HL-60 (cell line): ENCODE results near the gene GFAP.

Experiments used
- DNase-seq, 2 experiments: peaks; one replicate each; pipeline ENCODE4 v3.0.0-alpha.2; 2010 to 2020; ENCODE audit warnings: low read depth in 1 of 2, low spot score in 1 of 2
- H3K27ac ChIP-seq: fragments of 250-450 bp; sonication (Bioruptor Pico); replicated peaks from 2 replicates; pipeline ENCODE4 v1.5.1; 2020; ENCODE audit warnings: mild to moderate bottlenecking, moderate library complexity
- H3K27me3 ChIP-seq: fragments of 250-450 bp; sonication (Bioruptor Pico); 2 replicates; pipeline ENCODE4 v1.5.1; 2021; ENCODE audit warnings: mild to moderate bottlenecking, moderate library complexity; ENCODE audit not compliant: insufficient read depth, poor library complexity, severe bottlenecking
- H3K4me3 ChIP-seq: replicated peaks from 2 replicates; pipeline ENCODE4 v1.5.1; 2011; ENCODE audit warnings: mild to moderate bottlenecking, control low read depth, low read length; ENCODE audit not compliant: insufficient read depth
- CTCF ChIP-seq: IDR thresholded peaks from one replicate; pipeline ENCODE4 v1.5.1; 2011; ENCODE audit warnings: low read length, control low read depth, inconsistent platforms; ENCODE audit not compliant: insufficient read depth
- GABPA ChIP-seq: IDR thresholded peaks from 2 replicates; pipeline ENCODE4 v1.6.1; 2012; ENCODE audit warnings: low read depth
- POLR2AphosphoS5 ChIP-seq: IDR thresholded peaks from 2 replicates; pipeline ENCODE4 v1.6.1; 2012; ENCODE audit warnings: low read depth
- REST ChIP-seq: IDR thresholded peaks from 2 replicates; pipeline ENCODE4 v1.6.1; 2012; ENCODE audit warnings: low read depth; ENCODE audit not compliant: insufficient replicate concordance
- SPI1 ChIP-seq: IDR thresholded peaks from 2 replicates; pipeline ENCODE4 v1.6.1; 2012; ENCODE audit warnings: low read depth, mild to moderate bottlenecking, borderline replicate concordance

Gene GFAP

GRCh38 chr17:44909681-44910144 lies 5.6 kb downstream of the GFAP start:
- H3K27me3 ChIP-seq = peaks cover 9% of the 10 kb centered on the region
- DNase-seq = no peak
- H3K27ac ChIP-seq = no peak overlapping the region
- no peak overlapping the region for H3K4me3 ChIP-seq
- no peak for TF ChIP-seq CTCF
- TF ChIP-seq GABPA = no peak

- H3K27ac ChIP-seq = no peak overlapping the region
- no peak for DNase-seq
- TF ChIP-seq GABPA = no peak
- no peak for TF ChIP-seq POLR2AphosphoS5
- no peak for TF ChIP-seq SPI1
- TF ChIP-seq CTCF = no peak
- no peak for TF ChIP-seq REST
- H3K4me3 ChIP-seq = no peak overlapping the region
- H3K27me3 ChIP-seq = peaks cover 9% of the 10 kb centered on the region
These were observed 6.5 kb downstream of the GFAP start for GRCh38 chr17:44908761-44909326.

- no peak overlapping the region for H3K4me3 ChIP-seq
- no peak overlapping the region for H3K27ac ChIP-seq
- DNase-seq = no peak
- H3K27me3 ChIP-seq = peaks cover 9% of the 10 kb centered on the region
- TF ChIP-seq CTCF (no peak), POLR2AphosphoS5 (no peak), GABPA (no peak), SPI1 (no peak), REST (no peak)
These were observed 7.4 kb downstream of the GFAP start for GRCh38 chr17:44907729-44908470.
